Astrocyte (in vitro differentiated cells and primary cell): ENCODE measurements around the gene CTNNA3.

Experiments used
- EZH2 ChIP-seq: IDR thresholded peaks from 2 replicates; pipeline ENCODE4 v1.6.1; 2012; ENCODE audit warnings: mild to moderate bottlenecking, low read length, inconsistent platforms; ENCODE audit not compliant: insufficient read depth
- TF ChIP-seq, protein P1 (sequence below): IDR thresholded peaks from 2 replicates; pipeline ENCODE4 v1.5.1; 2011; ENCODE audit warnings: low read depth, mild to moderate bottlenecking, inconsistent platforms, low read length, moderate library complexity; ENCODE audit not compliant: insufficient read depth

DNA sequence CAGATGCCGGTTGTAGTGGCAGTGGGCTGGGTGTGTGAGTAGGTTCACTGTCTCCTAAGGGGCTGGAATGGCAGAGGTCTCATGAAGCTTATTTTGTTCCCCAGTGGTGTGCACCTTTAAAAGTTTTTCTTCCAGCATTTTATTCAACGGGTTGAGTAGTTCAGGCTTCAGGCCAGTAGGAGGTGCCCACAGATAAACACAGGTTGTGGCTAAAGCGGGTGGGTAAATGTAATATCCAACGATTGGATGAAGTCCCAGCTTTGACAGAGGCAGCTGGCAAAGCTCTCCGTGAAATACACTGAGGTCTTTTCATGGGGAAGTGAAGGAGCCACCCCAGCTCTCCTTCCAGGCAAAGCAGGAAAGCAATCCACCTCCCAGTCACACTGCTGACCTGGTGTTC is 1109.9 kb downstream of the CTNNA3 start:
- TF ChIP-seq, protein P1, sequence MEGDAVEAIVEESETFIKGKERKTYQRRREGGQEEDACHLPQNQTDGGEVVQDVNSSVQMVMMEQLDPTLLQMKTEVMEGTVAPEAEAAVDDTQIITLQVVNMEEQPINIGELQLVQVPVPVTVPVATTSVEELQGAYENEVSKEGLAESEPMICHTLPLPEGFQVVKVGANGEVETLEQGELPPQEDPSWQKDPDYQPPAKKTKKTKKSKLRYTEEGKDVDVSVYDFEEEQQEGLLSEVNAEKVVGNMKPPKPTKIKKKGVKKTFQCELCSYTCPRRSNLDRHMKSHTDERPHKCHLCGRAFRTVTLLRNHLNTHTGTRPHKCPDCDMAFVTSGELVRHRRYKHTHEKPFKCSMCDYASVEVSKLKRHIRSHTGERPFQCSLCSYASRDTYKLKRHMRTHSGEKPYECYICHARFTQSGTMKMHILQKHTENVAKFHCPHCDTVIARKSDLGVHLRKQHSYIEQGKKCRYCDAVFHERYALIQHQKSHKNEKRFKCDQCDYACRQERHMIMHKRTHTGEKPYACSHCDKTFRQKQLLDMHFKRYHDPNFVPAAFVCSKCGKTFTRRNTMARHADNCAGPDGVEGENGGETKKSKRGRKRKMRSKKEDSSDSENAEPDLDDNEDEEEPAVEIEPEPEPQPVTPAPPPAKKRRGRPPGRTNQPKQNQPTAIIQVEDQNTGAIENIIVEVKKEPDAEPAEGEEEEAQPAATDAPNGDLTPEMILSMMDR = no peak
- TF ChIP-seq EZH2 = no peak
